ENCODE measurements around the gene VSIG10L2.

DNA sequence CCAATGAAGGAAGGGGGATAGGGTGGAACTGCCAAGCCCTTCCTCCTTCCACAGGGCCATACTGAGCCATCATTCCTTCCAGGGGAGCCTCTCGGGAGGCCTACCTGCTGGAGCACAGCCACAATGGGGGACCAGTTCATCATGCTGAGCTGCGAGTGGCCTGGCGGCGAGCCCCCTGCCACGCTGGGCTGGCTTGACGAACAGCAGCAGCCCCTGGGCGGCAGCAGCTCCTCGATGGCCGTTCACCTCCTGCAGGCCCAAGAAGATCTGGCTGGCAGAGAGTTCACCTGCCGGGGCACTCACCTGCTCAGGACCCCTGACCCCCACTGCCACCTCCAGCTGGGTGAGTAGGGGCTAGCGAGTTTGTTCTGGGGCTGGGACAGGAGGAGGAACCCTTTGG, 5.9 kb downstream of the VSIG10L2 start:
- TF ChIP-seq ARNTL (CRISPR knock-in tag; IDR thresholded peaks at IDR 0.05; ENCODE audit: borderline replicate concordance, low read depth) (no peak), ZNF8 (CRISPR knock-in tag; IDR thresholded peaks at IDR 0.05) (no peak), ZNF70 (CRISPR knock-in tag; IDR thresholded peaks at IDR 0.05) (no peak), ESRRG (CRISPR knock-in tag; IDR thresholded peaks at IDR 0.05) (no peak), GLIS3 (CRISPR knock-in tag; IDR thresholded peaks at IDR 0.05) (no peak), ZNF565 (CRISPR knock-in tag; conservative IDR thresholded peaks at IDR 0.05; ENCODE audit: low read depth) (no peak), OSR1 (CRISPR knock-in tag; IDR thresholded peaks at IDR 0.05) (no peak), ZFP3 (CRISPR knock-in tag; IDR thresholded peaks at IDR 0.05) (no peak)
- TF ChIP-seq, protein P1, sequence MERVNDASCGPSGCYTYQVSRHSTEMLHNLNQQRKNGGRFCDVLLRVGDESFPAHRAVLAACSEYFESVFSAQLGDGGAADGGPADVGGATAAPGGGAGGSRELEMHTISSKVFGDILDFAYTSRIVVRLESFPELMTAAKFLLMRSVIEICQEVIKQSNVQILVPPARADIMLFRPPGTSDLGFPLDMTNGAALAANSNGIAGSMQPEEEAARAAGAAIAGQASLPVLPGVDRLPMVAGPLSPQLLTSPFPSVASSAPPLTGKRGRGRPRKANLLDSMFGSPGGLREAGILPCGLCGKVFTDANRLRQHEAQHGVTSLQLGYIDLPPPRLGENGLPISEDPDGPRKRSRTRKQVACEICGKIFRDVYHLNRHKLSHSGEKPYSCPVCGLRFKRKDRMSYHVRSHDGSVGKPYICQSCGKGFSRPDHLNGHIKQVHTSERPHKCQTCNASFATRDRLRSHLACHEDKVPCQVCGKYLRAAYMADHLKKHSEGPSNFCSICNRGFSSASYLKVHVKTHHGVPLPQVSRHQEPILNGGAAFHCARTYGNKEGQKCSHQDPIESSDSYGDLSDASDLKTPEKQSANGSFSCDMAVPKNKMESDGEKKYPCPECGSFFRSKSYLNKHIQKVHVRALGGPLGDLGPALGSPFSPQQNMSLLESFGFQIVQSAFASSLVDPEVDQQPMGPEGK (CRISPR knock-in tag; IDR thresholded peaks at IDR 0.05; ENCODE audit: borderline replicate concordance), result no peak
- TF ChIP-seq, protein P2, sequence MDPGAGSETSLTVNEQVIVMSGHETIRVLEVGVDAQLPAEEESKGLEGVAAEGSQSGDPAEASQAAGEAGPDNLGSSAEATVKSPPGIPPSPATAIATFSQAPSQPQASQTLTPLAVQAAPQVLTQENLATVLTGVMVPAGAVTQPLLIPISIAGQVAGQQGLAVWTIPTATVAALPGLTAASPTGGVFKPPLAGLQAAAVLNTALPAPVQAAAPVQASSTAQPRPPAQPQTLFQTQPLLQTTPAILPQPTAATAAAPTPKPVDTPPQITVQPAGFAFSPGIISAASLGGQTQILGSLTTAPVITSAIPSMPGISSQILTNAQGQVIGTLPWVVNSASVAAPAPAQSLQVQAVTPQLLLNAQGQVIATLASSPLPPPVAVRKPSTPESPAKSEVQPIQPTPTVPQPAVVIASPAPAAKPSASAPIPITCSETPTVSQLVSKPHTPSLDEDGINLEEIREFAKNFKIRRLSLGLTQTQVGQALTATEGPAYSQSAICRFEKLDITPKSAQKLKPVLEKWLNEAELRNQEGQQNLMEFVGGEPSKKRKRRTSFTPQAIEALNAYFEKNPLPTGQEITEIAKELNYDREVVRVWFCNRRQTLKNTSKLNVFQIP (CRISPR knock-in tag; IDR thresholded peaks at IDR 0.05; ENCODE audit: borderline replicate concordance, low read depth), result no peak

Data from SK-N-SH treated with all-trans-retinoic acid at 6 μM for 48 hours (cell line).